GM12875 (cell line): ENCODE data around the gene YWHAH.

Experiments used
- H3K4me3 ChIP-seq: one replicate; pipeline ENCODE4 v1.5.1; 2011; ENCODE audit warnings: low read depth, low read length, control low read depth
- CTCF ChIP-seq: IDR thresholded peaks from 2 replicates; pipeline ENCODE4 v1.5.1; 2011; ENCODE audit warnings: low read depth, mild to moderate bottlenecking, control low read depth, inconsistent platforms, low read length, moderate library complexity, borderline replicate concordance; ENCODE audit not compliant: insufficient read depth

The YWHAH gene

GRCh38 chr22:31922534-31922933 is 21.8 kb upstream of the YWHAH start:
- no peak for TF ChIP-seq CTCF

GRCh38 chr22:31923136-31923535 is 21.2 kb upstream of the YWHAH start:
- TF ChIP-seq CTCF = no peak
- no peak overlapping the region for H3K4me3 ChIP-seq

More at GRCh38 chr22:31922534-31922933, 21.8 kb upstream of the YWHAH start:
- H3K4me3 ChIP-seq = no peak overlapping the region

- no peak for TF ChIP-seq CTCF
- no peak overlapping the region for H3K4me3 ChIP-seq
These were observed 20.6 kb upstream of the YWHAH start for GRCh38 chr22:31923747-31924146.

- no peak overlapping the region for H3K4me3 ChIP-seq
- TF ChIP-seq CTCF = no peak
These were observed 19.3 kb upstream of the YWHAH start for GRCh38 chr22:31925056-31925455.

GRCh38 chr22:31926024-31926423 is 18.3 kb upstream of the YWHAH start:
- no peak for TF ChIP-seq CTCF
- H3K4me3 ChIP-seq = no peak overlapping the region

- no peak for TF ChIP-seq CTCF
- no peak overlapping the region for H3K4me3 ChIP-seq
These were observed 17.4 kb upstream of the YWHAH start for GRCh38 chr22:31926969-31927368.

- TF ChIP-seq CTCF = no peak
These were observed 16.8 kb upstream of the YWHAH start for GRCh38 chr22:31927562-31927961.

More at GRCh38 chr22:31927562-31927961, 16.8 kb upstream of the YWHAH start:
- H3K4me3 ChIP-seq = no peak overlapping the region
